HS-5 (cell line): ENCODE data around the gene GALR1.

Source experiments
- DNase-seq: peaks from one replicate; pipeline ENCODE4 v3.0.0-alpha.2; 2012; ENCODE audit warnings: low read depth

GALR1 gene

DNA sequence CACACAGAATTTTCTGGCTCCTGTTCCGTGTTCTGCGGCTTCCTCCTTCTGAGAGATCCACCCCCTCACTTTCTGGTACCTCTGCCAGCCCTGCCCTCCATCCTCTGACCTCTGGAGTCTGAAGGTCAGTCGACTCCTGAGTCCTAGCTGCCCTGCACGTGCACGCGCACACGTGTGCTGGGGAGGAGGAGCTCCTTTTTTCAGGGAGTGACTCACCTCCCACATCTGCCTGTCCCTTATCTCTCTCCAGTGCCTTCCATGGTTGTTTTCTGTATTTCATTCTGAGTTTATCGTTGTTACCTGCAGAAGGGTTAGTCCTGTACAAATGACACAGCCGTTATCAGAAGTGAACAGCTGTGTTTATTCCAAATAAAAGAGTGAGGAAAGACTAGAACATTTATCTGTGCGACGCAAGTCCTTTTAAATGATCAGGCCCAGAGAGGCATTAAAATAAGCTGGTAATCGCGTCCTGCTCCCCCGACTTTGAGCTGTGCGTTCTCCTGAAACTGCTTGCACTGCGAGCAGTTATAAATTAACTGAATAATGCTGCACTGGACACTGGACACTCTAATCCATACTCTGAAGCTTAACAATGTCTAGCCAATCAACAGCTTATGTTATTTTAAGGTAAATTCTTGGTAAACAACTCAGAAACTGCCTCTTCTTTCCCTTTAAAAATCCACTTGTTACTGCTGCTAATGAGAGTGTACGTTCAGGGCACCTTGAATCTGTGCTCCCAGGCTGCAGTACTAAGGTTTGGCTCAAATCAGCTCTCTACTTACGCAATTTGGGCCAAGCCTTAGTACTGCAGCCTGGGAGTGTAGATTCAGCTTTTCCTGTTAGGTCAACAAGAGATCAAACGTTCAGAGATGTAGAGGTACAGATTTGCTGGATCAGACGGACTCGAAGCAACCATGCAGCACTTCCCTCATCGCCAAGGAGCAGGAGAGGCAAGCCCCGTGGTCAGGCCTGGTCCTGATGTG lies 72.5 kb downstream of the GALR1 start:
- no peak for DNase-seq

DNA sequence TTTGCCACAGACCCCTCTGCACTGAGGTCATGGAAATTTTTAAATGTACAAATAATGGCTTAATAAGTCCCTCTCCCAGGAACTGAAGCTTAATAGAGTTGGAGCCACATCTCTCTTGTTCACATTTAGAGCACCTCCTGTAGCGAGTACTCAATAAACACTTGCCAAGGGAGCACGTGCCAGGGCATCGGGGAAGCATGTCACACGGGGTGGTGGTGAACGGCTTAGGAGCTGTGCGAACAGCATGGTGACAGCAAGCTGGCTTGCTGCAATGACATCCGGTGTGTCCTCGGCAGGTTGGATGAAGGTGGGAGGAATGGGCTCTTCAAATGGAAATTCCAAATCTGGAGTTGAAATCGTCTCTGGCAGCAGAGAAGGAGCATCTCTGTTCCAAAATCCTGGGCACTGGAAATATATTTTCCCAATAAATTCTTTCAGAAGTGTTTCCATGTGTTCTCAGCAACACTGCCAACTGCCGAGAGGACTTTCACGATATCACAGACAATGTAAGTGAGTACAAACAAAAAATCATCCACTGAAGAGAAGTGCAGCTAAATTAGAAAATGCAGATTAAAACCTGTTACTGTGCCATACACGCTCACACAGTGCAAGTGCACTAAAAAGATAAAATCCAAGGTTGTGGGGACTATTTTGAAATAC lies 74.1 kb downstream of the GALR1 start:
- no peak for DNase-seq
